Measurements from ENCODE around the gene MMP25. TPM values are rescaled to one million over a fixed set of nuclear protein-coding genes. Genes with fewer than 3 reads are reported as not detected.

Gene MMP25
- total and polyA plus RNA-seq, 9 of the 15 experiments (the other 6 are each of a cell fraction or from before 2014, with no cell fraction given) = 0.03 to 0.04 TPM; not detected in 7

DNA sequence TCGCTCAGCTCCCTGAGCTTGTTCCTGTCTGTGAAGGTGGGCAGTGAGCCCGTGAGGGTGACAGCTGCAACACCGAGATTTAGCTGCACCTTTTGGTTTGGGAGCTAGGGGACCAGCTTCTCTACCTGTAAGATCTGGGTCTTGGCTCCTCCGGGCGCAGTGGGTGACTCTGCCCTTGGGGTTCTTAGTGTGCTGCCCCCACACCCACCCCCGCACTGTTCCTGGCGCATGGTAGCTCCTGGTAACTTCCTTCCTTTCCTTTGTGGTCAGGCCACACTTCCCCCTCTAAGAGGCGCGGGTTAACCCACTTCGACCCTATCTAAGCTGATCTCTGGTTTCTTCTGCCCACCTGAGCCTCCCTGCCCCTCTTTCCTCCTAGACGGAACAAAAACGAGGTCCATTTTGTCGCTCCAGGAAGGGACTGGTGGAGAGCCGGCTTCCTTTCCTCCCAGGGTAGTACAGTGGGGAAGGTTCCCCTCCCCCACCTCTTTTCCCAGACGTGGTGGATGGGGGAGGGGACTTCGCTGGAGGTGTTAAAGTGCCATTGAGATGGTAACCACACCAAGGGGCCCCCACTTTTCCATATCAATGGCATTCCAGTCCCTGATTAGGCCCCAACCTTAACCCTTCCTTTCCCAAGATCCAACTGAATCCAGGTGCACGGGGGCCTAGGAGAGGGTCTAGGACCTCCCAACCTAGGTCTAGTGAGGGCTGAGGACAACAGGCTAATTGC is 38.2 kb upstream of the MMP25 start (continued):
- TF ChIP-seq, protein P1, sequence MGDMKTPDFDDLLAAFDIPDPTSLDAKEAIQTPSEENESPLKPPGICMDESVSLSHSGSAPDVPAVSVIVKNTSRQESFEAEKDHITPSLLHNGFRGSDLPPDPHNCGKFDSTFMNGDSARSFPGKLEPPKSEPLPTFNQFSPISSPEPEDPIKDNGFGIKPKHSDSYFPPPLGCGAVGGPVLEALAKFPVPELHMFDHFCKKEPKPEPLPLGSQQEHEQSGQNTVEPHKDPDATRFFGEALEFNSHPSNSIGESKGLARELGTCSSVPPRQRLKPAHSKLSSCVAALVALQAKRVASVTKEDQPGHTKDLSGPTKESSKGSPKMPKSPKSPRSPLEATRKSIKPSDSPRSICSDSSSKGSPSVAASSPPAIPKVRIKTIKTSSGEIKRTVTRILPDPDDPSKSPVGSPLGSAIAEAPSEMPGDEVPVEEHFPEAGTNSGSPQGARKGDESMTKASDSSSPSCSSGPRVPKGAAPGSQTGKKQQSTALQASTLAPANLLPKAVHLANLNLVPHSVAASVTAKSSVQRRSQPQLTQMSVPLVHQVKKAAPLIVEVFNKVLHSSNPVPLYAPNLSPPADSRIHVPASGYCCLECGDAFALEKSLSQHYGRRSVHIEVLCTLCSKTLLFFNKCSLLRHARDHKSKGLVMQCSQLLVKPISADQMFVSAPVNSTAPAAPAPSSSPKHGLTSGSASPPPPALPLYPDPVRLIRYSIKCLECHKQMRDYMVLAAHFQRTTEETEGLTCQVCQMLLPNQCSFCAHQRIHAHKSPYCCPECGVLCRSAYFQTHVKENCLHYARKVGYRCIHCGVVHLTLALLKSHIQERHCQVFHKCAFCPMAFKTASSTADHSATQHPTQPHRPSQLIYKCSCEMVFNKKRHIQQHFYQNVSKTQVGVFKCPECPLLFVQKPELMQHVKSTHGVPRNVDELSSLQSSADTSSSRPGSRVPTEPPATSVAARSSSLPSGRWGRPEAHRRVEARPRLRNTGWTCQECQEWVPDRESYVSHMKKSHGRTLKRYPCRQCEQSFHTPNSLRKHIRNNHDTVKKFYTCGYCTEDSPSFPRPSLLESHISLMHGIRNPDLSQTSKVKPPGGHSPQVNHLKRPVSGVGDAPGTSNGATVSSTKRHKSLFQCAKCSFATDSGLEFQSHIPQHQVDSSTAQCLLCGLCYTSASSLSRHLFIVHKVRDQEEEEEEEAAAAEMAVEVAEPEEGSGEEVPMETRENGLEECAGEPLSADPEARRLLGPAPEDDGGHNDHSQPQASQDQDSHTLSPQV (IDR thresholded peaks at IDR 0.05) = peak; percentile 60; the same call in 1 of the 2 replicates
- TF ChIP-seq GABPA (tag; conservative IDR thresholded peaks at IDR 0.05; ENCODE audit: low read depth) = peak; percentile 84
- TF ChIP-seq MYNN (IDR thresholded peaks at IDR 0.05) = peak; percentile 68
- no peak for TF ChIP-seq MYNN (CRISPR knock-in tag; IDR thresholded peaks at IDR 0.05)
- no peak for TF ChIP-seq PTRF (tag; IDR thresholded peaks at IDR 0.05)
- peak; percentile 70 for TF ChIP-seq EP400 (IDR thresholded peaks at IDR 0.05)
- TF ChIP-seq PRMT5 (CRISPR knock-in tag; IDR thresholded peaks at IDR 0.05) = no peak
- TF ChIP-seq, protein P2, sequence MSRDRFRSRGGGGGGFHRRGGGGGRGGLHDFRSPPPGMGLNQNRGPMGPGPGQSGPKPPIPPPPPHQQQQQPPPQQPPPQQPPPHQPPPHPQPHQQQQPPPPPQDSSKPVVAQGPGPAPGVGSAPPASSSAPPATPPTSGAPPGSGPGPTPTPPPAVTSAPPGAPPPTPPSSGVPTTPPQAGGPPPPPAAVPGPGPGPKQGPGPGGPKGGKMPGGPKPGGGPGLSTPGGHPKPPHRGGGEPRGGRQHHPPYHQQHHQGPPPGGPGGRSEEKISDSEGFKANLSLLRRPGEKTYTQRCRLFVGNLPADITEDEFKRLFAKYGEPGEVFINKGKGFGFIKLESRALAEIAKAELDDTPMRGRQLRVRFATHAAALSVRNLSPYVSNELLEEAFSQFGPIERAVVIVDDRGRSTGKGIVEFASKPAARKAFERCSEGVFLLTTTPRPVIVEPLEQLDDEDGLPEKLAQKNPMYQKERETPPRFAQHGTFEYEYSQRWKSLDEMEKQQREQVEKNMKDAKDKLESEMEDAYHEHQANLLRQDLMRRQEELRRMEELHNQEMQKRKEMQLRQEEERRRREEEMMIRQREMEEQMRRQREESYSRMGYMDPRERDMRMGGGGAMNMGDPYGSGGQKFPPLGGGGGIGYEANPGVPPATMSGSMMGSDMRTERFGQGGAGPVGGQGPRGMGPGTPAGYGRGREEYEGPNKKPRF (IDR thresholded peaks at IDR 0.05; ENCODE audit: low read depth, low read length) = no peak
- no peak for TF ChIP-seq NONO (IDR thresholded peaks at IDR 0.05; ENCODE audit: low read depth in 2 of 2, low read length in 1 of 2)
- TF ChIP-seq, protein P3, sequence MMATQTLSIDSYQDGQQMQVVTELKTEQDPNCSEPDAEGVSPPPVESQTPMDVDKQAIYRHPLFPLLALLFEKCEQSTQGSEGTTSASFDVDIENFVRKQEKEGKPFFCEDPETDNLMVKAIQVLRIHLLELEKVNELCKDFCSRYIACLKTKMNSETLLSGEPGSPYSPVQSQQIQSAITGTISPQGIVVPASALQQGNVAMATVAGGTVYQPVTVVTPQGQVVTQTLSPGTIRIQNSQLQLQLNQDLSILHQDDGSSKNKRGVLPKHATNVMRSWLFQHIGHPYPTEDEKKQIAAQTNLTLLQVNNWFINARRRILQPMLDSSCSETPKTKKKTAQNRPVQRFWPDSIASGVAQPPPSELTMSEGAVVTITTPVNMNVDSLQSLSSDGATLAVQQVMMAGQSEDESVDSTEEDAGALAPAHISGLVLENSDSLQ (IDR thresholded peaks at IDR 0.05) = 0 out of 2 replicates have a peak, but pooled peaks have one; percentile 32
- no peak for TF ChIP-seq MAFG (tag; conservative IDR thresholded peaks at IDR 0.05)
- TF ChIP-seq THRAP3 (IDR thresholded peaks at IDR 0.05; ENCODE audit: borderline replicate concordance) = 0 out of 2 replicates have a peak, but pooled peaks have one; percentile 24
- TF ChIP-seq, protein P4, sequence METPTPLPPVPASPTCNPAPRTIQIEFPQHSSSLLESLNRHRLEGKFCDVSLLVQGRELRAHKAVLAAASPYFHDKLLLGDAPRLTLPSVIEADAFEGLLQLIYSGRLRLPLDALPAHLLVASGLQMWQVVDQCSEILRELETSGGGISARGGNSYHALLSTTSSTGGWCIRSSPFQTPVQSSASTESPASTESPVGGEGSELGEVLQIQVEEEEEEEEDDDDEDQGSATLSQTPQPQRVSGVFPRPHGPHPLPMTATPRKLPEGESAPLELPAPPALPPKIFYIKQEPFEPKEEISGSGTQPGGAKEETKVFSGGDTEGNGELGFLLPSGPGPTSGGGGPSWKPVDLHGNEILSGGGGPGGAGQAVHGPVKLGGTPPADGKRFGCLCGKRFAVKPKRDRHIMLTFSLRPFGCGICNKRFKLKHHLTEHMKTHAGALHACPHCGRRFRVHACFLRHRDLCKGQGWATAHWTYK (CRISPR knock-in tag; IDR thresholded peaks at IDR 0.05) = peak; percentile 22; the same call in 1 of the 2 replicates
- TF ChIP-seq, protein P5, sequence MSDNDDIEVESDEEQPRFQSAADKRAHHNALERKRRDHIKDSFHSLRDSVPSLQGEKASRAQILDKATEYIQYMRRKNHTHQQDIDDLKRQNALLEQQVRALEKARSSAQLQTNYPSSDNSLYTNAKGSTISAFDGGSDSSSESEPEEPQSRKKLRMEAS (CRISPR knock-in tag; IDR thresholded peaks at IDR 0.05) = 0 out of 2 replicates have a peak, but pooled peaks have one; percentile 17
- TF ChIP-seq ZEB2 (IDR thresholded peaks at IDR 0.05) = peak; percentile 80
- TF ChIP-seq, protein P6, sequence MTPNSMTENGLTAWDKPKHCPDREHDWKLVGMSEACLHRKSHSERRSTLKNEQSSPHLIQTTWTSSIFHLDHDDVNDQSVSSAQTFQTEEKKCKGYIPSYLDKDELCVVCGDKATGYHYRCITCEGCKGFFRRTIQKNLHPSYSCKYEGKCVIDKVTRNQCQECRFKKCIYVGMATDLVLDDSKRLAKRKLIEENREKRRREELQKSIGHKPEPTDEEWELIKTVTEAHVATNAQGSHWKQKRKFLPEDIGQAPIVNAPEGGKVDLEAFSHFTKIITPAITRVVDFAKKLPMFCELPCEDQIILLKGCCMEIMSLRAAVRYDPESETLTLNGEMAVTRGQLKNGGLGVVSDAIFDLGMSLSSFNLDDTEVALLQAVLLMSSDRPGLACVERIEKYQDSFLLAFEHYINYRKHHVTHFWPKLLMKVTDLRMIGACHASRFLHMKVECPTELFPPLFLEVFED (CRISPR knock-in tag; conservative IDR thresholded peaks at IDR 0.05) = no peak
- no peak for TF ChIP-seq TGIF2 (CRISPR knock-in tag; IDR thresholded peaks at IDR 0.05)

Data from K562 (cell line).